ENCODE measurements around the gene SPON1.
"Not testable (repeated sequence)": the region's sequence is repeated elsewhere in the genome, so short reads cannot be mapped to it uniquely, and the experiment has no call there.

Gene SPON1

DNA sequence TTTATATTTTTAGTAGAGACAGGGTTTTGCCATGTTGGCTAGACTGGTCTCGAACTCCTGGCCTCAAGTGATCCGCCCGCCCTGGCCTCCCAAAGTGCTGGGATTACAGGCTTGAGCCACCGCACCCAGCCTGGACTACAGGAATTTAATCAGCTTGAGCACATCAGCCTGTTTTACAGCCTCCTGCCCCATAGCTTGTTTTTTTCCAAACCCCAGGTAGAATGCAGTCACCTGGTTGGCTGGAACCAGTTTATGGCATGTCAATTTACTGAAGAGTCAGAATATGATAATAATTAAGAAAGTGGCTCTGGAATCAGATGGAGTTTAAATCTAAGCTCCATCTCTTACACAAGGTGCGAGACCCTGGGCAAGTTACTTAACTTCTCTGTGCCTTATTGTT is 36.2 kb upstream of the SPON1 start:
- not testable (repeated sequence) for H3K27ac ChIP-seq (replicated peaks; ENCODE audit: low read length); DNase-seq (ENCODE audit: low spot score); H2AK5ac ChIP-seq (ENCODE audit: low read depth, low read length); H2BK5ac ChIP-seq (ENCODE audit: low read length); H2BK120ac ChIP-seq (ENCODE audit: low read depth, low read length); H3K9ac ChIP-seq (ENCODE audit: low read depth, low read length, poor library complexity); H3K4me2 ChIP-seq (ENCODE audit: insufficient read depth, low read length, poor library complexity, severe bottlenecking); H4K8ac ChIP-seq (ENCODE audit: low read depth, low read length); H3K4me1 ChIP-seq (ENCODE audit: control insufficient read depth in 2 of 2, insufficient read depth in 1 of 2, low read depth in 1 of 2, low read length in 2 of 2); H2BK15ac ChIP-seq (ENCODE audit: low read length); H3K14ac ChIP-seq (ENCODE audit: low read length); H3K4ac ChIP-seq (ENCODE audit: low read length); H3K79me1 ChIP-seq (ENCODE audit: low read depth, low read length); H3K4me3 ChIP-seq (ENCODE audit: low read length in 2 of 2); H3K18ac ChIP-seq (ENCODE audit: low read length); H3K9me3 ChIP-seq (replicated peaks in 1 of 2; ENCODE audit: control insufficient read depth in 2 of 2, insufficient read depth in 1 of 2, low read depth in 1 of 2, low read length in 2 of 2); H2AFZ ChIP-seq (ENCODE audit: low read length); H3K27me3 ChIP-seq (ENCODE audit: control insufficient read depth in 3 of 3, insufficient read depth in 3 of 3, low read depth in 1 of 3, low read length in 3 of 3); H3K36me3 ChIP-seq (replicated peaks in 1 of 2; ENCODE audit: control insufficient read depth in 2 of 2, insufficient read depth in 2 of 2, low read length in 2 of 2); H2BK12ac ChIP-seq (ENCODE audit: low read length); H3K23ac ChIP-seq (ENCODE audit: low read depth, low read length, poor library complexity); H4K91ac ChIP-seq (ENCODE audit: low read depth, low read length, poor library complexity)
- WGBS, 2 donors (ENCODE audit: extremely low coverage in 2 of 2, insufficient read length in 2 of 2, insufficient replicate concordance in 1 of 2): no CpG with 5 or more reads among the region's 5 CpGs

GRCh38 chr11:13926981-13927380 is 35.5 kb upstream of the SPON1 start:
- H3K27ac ChIP-seq (replicated peaks; ENCODE audit: low read length): no peak overlapping the region
- no peaks in the 10 kb centered on the region for H3K79me1 ChIP-seq (ENCODE audit: low read depth, low read length)
- no peak overlapping the region for H3K4me2 ChIP-seq (ENCODE audit: insufficient read depth, low read length, poor library complexity, severe bottlenecking)
- H3K4ac ChIP-seq (ENCODE audit: low read length): no peak overlapping the region
- no peak overlapping the region for H2AFZ ChIP-seq (ENCODE audit: low read length)
- H3K27me3 ChIP-seq (ENCODE audit: control insufficient read depth in 3 of 3, insufficient read depth in 3 of 3, low read depth in 1 of 3, low read length in 3 of 3): no peaks in the 10 kb centered on the region
- H3K36me3 ChIP-seq (replicated peaks in 1 of 2; ENCODE audit: control insufficient read depth in 2 of 2, insufficient read depth in 2 of 2, low read length in 2 of 2): no peaks in the 10 kb centered on the region
- H3K4me1 ChIP-seq (ENCODE audit: control insufficient read depth in 2 of 2, insufficient read depth in 1 of 2, low read depth in 1 of 2, low read length in 2 of 2): peaks cover 0 to 5% of the 10 kb centered on the region in 2 donors
- H3K18ac ChIP-seq (ENCODE audit: low read length): no peak overlapping the region
- H3K23ac ChIP-seq (ENCODE audit: low read depth, low read length, poor library complexity): no peak overlapping the region
- H3K9me3 ChIP-seq (replicated peaks in 1 of 2; ENCODE audit: control insufficient read depth in 2 of 2, insufficient read depth in 1 of 2, low read depth in 1 of 2, low read length in 2 of 2): no peaks in the 10 kb centered on the region
- no peak overlapping the region for H4K91ac ChIP-seq (ENCODE audit: low read depth, low read length, poor library complexity)
- no peak overlapping the region for H2BK120ac ChIP-seq (ENCODE audit: low read depth, low read length)
- H2BK5ac ChIP-seq (ENCODE audit: low read length): no peak overlapping the region
- H3K14ac ChIP-seq (ENCODE audit: low read length): no peak overlapping the region
- no peak overlapping the region for H3K9ac ChIP-seq (ENCODE audit: low read depth, low read length, poor library complexity)
- no peak for DNase-seq (ENCODE audit: low spot score)
- H2AK5ac ChIP-seq (ENCODE audit: low read depth, low read length): no peak overlapping the region
- no peak overlapping the region for H3K4me3 ChIP-seq (ENCODE audit: low read length in 2 of 2)
- H2BK12ac ChIP-seq (ENCODE audit: low read length): no peak overlapping the region
- H2BK15ac ChIP-seq (ENCODE audit: low read length): no peak overlapping the region
- WGBS, 2 donors (ENCODE audit: extremely low coverage in 2 of 2, insufficient read length in 2 of 2, insufficient replicate concordance in 1 of 2): no CpG with 5 or more reads among the region's 3 CpGs
- no peak overlapping the region for H4K8ac ChIP-seq (ENCODE audit: low read depth, low read length)

GRCh38 chr11:13927481-13927880 is 35.0 kb upstream of the SPON1 start:
- no peak overlapping the region for H2AFZ ChIP-seq (ENCODE audit: low read length)
- no peaks in the 10 kb centered on the region for H3K9me3 ChIP-seq (replicated peaks in 1 of 2; ENCODE audit: control insufficient read depth in 2 of 2, insufficient read depth in 1 of 2, low read depth in 1 of 2, low read length in 2 of 2)
- H2BK15ac ChIP-seq (ENCODE audit: low read length): no peak overlapping the region
- H3K36me3 ChIP-seq (replicated peaks in 1 of 2; ENCODE audit: control insufficient read depth in 2 of 2, insufficient read depth in 2 of 2, low read length in 2 of 2): no peaks in the 10 kb centered on the region
- H3K9ac ChIP-seq (ENCODE audit: low read depth, low read length, poor library complexity): no peak overlapping the region
- H3K23ac ChIP-seq (ENCODE audit: low read depth, low read length, poor library complexity): no peak overlapping the region
- H3K4me3 ChIP-seq (ENCODE audit: low read length in 2 of 2): no peak overlapping the region
- no peak overlapping the region for H2BK12ac ChIP-seq (ENCODE audit: low read length)
- DNase-seq (ENCODE audit: low spot score): no peak
- no peak overlapping the region for H3K14ac ChIP-seq (ENCODE audit: low read length)
- peaks cover 0 to 5% of the 10 kb centered on the region in 2 donors for H3K4me1 ChIP-seq (ENCODE audit: control insufficient read depth in 2 of 2, insufficient read depth in 1 of 2, low read depth in 1 of 2, low read length in 2 of 2)
- H3K27ac ChIP-seq (replicated peaks; ENCODE audit: low read length): no peak overlapping the region
- H3K79me1 ChIP-seq (ENCODE audit: low read depth, low read length): no peaks in the 10 kb centered on the region
- no peak overlapping the region for H3K4me2 ChIP-seq (ENCODE audit: insufficient read depth, low read length, poor library complexity, severe bottlenecking)
- no peak overlapping the region for H3K4ac ChIP-seq (ENCODE audit: low read length)
- no peak overlapping the region for H2BK120ac ChIP-seq (ENCODE audit: low read depth, low read length)
- no peak overlapping the region for H4K8ac ChIP-seq (ENCODE audit: low read depth, low read length)
- WGBS, 2 donors (ENCODE audit: extremely low coverage in 2 of 2, insufficient read length in 2 of 2, insufficient replicate concordance in 1 of 2): no CpG with 5 or more reads among the region's 1 CpG
- H3K18ac ChIP-seq (ENCODE audit: low read length): no peak overlapping the region
- no peak overlapping the region for H2BK5ac ChIP-seq (ENCODE audit: low read length)
- no peak overlapping the region for H2AK5ac ChIP-seq (ENCODE audit: low read depth, low read length)
- no peaks in the 10 kb centered on the region for H3K27me3 ChIP-seq (ENCODE audit: control insufficient read depth in 3 of 3, insufficient read depth in 3 of 3, low read depth in 1 of 3, low read length in 3 of 3)
- no peak overlapping the region for H4K91ac ChIP-seq (ENCODE audit: low read depth, low read length, poor library complexity)

- H2BK12ac ChIP-seq (ENCODE audit: low read length): no peak overlapping the region
- H3K4me1 ChIP-seq (ENCODE audit: control insufficient read depth in 2 of 2, insufficient read depth in 1 of 2, low read depth in 1 of 2, low read length in 2 of 2): peaks cover 0 to 5% of the 10 kb centered on the region in 2 donors
- H3K79me1 ChIP-seq (ENCODE audit: low read depth, low read length): no peaks in the 10 kb centered on the region
- no peak overlapping the region for H3K9ac ChIP-seq (ENCODE audit: low read depth, low read length, poor library complexity)
- no peak overlapping the region for H4K8ac ChIP-seq (ENCODE audit: low read depth, low read length)
- H3K4me2 ChIP-seq (ENCODE audit: insufficient read depth, low read length, poor library complexity, severe bottlenecking): no peak overlapping the region
- H3K36me3 ChIP-seq (replicated peaks in 1 of 2; ENCODE audit: control insufficient read depth in 2 of 2, insufficient read depth in 2 of 2, low read length in 2 of 2): no peaks in the 10 kb centered on the region
- no peak overlapping the region for H2AK5ac ChIP-seq (ENCODE audit: low read depth, low read length)
- H2AFZ ChIP-seq (ENCODE audit: low read length): no peak overlapping the region
- H2BK120ac ChIP-seq (ENCODE audit: low read depth, low read length): no peak overlapping the region
- H3K9me3 ChIP-seq (replicated peaks in 1 of 2; ENCODE audit: control insufficient read depth in 2 of 2, insufficient read depth in 1 of 2, low read depth in 1 of 2, low read length in 2 of 2): no peaks in the 10 kb centered on the region
- no peak overlapping the region for H3K4me3 ChIP-seq (ENCODE audit: low read length in 2 of 2)
- WGBS, 2 donors (ENCODE audit: extremely low coverage in 2 of 2, insufficient read length in 2 of 2, insufficient replicate concordance in 1 of 2): no CpG with 5 or more reads among the region's 4 CpGs
- no peaks in the 10 kb centered on the region for H3K27me3 ChIP-seq (ENCODE audit: control insufficient read depth in 3 of 3, insufficient read depth in 3 of 3, low read depth in 1 of 3, low read length in 3 of 3)
- H3K14ac ChIP-seq (ENCODE audit: low read length): no peak overlapping the region
- H3K18ac ChIP-seq (ENCODE audit: low read length): no peak overlapping the region
- no peak for DNase-seq (ENCODE audit: low spot score)
- H3K27ac ChIP-seq (replicated peaks; ENCODE audit: low read length): no peak overlapping the region
- H3K4ac ChIP-seq (ENCODE audit: low read length): no peak overlapping the region
- no peak overlapping the region for H3K23ac ChIP-seq (ENCODE audit: low read depth, low read length, poor library complexity)
- H2BK5ac ChIP-seq (ENCODE audit: low read length): no peak overlapping the region
- no peak overlapping the region for H4K91ac ChIP-seq (ENCODE audit: low read depth, low read length, poor library complexity)
- no peak overlapping the region for H2BK15ac ChIP-seq (ENCODE audit: low read length)
Observed at GRCh38 chr11:13928566-13929251, 33.8 kb upstream of the SPON1 start.

Measured in neuronal stem cell (in vitro differentiated cells).